Kidney capillary endothelial cell (primary cell): ENCODE results near the gene SPI1.
"Not testable (repeated sequence)": the region's sequence is repeated elsewhere in the genome, so short reads cannot be mapped to it uniquely, and the experiment has no call there.

ENCODE experiments used
- DNase-seq: peaks from one replicate; pipeline ENCODE4 v3.0.0-alpha.2; 2018; ENCODE audit warnings: low spot score

Gene SPI1

DNA sequence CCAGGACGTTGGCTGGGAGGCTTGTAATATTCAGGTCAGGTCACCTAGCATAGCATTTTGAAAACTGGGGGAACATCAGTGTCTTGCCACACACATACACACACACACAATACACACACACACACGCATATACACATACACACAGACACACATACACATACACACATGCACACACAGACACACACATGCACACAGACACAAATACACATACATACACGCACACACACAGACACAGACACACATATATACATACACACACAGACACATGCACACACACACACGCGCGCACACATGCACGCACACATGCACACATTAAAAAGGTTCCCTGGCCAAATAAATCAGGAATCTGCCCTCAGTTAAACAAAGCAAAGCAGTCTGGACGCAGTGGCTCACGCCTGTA lies 38.3 kb downstream of the SPI1 start:
- DNase-seq: no peak

DNA sequence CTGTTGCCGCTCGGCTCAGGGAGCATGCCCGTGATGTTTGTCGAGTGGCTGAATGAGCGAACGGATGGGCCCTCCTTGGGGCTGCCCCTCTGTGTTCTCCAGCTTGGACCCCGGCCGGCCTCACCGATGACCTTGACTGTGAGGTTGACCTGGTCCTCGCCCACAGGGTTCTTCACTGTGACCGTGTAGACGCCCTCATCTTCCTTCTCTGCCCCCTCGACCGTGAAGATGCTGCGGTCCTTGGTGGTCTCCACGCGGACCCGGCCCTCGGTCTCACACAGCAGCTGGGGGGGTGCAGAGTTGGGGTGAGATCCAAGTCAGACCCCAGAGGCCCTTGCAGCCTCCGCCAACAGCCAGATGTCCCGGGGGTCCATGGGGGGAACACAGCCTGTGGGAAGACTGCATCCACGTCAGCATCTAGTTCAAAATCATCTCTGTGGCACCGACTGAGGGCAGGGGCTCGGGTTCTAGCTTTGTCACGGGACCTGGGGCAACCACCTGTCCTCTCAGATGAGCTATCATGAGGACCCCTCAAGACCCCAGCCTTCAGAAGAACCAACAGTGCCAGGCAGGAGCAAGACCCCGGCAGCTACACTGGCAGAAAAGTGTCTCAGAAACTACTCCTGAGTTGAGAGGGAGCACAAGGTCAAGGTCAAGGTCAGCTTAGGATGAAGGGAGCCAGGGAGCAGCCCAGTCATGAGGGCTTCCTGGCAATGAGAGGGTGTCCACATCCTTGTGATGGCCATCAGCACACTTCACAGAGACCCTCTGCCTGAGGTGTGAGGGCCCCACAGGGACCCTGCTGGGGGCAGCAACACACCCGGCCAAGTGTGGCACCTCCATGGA lies 39.7 kb downstream of the SPI1 start:
- no peak for DNase-seq

- DNase-seq: no peak
These were observed 41.0 kb downstream of the SPI1 start for GRCh38 chr11:47337229-47337924.

DNA sequence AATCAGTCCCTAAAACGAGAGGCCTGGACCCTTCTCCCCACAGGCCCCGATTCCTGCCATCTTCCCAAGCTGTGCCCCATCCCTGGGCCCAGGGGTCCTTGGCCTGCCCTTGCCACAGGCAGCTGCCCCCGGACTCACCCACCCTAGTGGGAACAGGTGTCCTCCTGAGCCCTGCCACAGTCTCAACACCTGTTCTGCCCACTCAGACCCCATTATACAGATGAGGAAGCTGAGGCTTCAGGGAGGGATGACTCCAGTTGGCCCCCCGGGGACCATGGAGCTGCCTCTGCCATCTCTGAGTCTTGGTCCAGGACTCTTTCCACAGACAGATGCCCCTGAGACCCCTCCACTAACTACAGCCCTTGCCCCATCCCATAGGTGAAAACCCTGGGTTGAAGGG lies 41.8 kb downstream of the SPI1 start:
- no peak for DNase-seq

DNA sequence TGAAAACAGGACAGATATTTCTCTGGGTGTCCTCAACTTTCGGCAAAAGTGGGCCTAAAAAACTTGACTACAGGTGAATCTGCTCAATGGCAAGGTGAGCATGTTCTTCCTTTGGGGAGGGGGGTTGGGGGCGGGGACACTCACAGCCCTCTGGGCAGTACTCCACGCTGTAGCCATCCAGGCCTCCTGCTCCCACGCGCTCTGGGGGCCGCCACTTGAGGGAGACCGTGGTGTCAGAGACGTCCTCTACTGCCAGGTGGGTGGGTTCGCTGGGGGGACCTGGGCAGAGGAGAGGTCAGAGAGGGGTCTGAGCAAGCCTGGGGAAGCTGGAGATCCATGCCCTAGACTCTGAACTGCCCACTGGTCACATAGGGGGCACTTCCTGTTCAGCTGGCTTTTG lies 42.6 kb downstream of the SPI1 start:
- no peak for DNase-seq

- not testable (repeated sequence) for DNase-seq
These were observed 43.5 kb downstream of the SPI1 start for GRCh38 chr11:47334699-47335411.

DNA sequence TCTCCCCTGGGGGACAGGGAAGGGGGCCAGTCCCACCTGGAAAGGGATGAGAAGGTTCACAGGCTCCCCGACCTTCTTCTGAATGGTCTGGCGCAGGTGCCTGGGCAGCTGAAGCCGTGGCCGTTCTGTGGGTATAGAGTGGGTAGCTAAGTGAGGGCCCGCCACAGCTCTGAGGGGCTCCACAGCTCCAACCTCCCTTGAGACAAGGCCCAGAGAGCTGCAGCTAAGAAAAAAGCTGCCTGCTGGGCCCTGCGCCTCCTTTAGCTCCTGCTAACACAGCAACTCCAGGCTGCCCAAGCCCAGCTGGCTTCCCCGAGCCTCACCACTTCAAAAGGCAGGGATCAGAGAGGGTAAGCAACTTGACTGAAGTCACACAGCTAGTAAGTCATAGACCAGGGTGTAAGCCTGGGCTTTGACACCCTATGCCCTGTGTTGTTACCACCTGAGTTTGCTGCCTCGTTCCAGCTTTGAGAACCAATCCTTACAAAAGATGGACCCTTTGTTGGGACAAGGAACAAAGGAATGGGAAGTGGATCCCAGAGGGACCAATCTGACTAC lies 44.4 kb downstream of the SPI1 start:
- DNase-seq: no peak

GRCh38 chr11:47333526-47333845 lies 44.9 kb downstream of the SPI1 start:
- DNase-seq: no peak

GRCh38 chr11:47332791-47333525 lies 45.4 kb downstream of the SPI1 start:
- no peak for DNase-seq

GRCh38 chr11:47332303-47332711 lies 46.0 kb downstream of the SPI1 start:
- DNase-seq: no peak

GRCh38 chr11:47331454-47332302 lies 46.7 kb downstream of the SPI1 start:
- no peak for DNase-seq

- peak; percentile 58 for DNase-seq
These were observed 48.1 kb downstream of the SPI1 start for GRCh38 chr11:47329987-47330931.

DNA sequence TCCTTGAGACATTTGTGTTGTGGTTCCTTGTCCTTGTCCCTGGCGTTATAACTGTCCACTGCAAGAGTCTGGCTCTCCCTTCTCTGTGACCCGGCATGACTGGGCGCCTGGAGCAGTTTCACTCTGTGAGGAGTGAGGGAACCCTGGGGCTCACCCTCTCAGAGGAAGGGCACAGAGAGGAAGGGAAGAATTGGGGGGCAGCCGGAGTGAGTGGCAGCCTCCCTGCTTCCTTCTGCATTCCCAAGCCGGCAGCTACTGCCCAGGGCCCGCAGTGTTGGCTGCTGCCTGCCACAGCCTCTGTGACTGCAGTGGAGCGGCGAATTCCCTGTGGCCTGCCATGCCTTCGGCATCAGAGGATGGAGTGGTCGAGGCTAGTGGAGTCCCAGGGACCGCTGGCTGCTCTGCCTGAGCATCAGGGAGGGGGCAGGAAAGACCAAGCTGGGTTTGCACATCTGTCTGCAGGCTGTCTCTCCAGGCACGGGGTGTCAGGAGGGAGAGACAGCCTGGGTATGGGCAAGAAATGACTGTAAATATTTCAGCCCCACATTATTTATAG lies 48.8 kb downstream of the SPI1 start:
- no peak for DNase-seq

DNA sequence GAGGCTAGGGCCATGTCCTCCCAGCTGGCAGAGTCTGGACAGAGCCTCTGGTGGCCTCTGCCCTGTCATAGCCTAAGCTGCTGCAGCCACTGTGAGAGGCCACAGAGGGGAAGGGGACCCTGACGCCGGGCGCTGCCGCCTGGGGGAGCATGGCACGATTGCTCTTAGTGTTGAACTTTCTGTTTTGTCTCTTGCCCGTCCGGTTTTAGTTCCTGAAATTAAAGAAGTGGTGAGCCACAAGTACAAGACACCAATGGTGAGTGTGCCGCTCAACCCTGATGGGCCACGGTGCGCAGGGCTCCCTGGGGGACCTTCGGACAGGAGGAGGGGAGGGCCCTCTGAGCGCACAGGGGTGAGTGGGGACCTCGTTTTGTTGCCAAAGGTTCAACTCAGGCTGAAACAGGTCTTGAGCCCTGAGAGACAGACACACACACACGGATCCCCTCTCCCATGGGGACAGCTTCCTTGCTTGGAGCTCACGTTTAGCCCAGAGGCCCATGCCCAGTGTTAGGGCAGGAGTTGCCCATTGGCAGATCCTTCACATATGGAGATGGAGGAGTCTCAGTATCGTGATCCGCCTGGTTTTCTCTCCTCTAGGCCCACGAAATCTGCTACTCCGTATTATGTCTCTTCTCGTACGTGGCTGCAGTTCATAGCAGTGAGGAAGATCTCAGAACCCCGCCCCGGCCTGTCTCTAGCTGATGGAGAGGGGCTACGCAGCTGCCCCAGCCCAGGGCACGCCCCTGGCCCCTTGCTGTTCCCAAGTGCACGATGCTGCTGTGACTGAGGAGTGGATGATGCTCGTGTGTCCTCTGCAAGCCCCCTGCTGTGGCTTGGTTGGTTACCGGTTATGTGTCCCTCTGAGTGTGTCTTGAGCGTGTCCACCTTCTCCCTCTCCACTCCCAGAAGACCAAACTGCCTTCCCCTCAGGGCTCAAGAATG lies 49.6 kb downstream of the SPI1 start:
- no peak for DNase-seq

DNA sequence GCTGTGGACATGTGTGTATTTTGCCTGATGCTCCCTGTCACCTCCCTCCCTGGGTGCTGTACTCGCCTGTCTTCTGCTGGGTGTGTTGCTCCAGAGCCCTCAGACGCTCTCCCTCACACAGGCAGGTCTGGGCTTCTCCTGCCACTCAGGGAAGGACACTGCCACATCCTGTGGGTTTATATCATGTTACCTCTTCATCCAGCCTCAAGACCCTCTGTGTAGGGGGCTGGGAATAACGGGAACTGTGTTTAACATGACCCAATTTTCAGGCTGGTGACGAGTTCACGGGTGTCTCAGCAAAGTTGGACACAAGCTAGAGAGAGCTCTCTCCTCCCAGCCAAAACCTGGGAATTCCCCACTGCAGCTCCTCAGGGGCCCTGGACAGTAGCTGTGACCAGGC lies 50.4 kb downstream of the SPI1 start:
- DNase-seq: no peak

DNA sequence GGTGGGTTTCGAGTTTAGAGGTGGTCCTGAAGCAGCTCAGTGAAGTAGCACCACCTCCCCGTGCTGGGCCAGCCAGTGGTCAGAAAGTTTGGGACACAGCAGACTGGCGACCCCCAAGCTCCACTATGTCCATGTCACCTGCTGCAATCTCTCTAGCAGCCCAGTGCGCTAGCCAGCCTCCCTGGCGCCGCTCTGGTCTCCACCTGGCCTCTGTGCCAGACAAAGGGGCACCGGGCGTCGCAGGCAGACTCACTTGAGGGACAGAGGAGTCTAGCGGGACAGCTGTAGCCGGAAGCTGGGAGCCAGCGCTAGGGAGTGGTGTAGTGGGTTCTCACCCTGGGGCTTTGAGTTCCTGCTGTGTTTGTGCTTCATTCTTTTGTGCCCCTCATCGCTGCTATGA lies 51.3 kb downstream of the SPI1 start:
- no peak for DNase-seq

DNA sequence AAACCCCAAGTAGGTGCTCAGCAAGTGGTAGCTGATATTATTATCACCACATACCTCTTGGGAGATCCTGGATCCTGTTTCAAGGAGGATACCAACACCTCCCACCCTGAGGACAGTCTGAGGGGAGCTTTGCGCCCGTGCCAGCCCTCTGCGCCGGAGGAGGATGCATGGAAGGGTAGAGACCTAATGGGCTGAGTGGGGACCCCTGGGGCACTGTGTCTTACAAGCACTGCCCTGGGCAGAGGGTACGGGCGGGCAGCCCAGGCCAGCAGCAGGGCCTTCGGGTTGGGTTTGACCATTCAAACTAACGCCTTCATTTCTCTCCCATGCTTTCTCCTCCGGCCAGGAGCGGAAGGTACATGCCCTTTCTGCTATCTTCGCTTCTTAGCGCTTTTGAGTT lies 52.1 kb downstream of the SPI1 start:
- DNase-seq: no peak

DNA sequence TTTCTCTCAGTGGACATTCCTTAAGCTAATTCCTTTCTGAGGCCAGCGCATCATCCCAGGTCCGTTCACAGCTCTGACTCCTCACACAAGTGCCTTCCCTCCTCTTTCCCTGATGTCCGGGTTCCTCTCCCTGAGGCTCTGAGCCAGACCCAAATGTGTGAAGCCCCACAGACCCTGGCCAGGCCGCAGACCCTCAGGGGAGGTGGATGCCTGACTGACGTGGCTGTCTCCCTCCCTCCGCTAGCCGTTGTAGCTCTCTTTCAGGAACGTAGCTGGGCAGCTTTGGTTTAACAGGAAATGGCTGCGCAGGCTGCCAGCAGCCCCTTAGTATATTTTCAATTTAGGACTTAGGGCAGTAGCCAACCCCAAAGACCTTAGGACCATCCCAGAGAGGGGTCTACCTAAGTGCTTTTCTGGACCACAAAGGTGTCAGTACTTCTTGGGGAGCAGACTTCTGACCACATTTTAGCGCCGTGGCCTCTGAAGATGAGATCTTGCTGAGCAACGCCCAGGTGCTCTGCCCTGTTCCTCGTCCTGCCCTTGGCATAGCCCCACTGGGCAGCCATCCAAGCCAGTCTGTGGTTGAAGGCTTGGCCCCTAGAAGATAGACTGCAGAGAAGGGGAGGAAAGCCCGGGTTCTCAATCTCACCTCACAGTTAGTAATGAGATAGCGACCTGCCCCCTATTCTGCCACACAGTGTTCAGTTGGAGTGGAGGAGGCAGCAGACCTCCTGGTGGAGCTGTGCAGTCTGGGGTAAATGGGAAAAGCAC lies 52.9 kb downstream of the SPI1 start:
- no peak for DNase-seq
